DND-41 (cell line): ENCODE measurements around the gene MRPL17.

Experiments used
- CTCF ChIP-seq: IDR thresholded peaks from 2 replicates; pipeline ENCODE4 v1.5.1; 2012; ENCODE audit warnings: borderline replicate concordance, low read length, moderate library complexity, mild to moderate bottlenecking; ENCODE audit not compliant: poor library complexity, severe bottlenecking; ENCODE audit errors: extremely low read depth
- EZH2 ChIP-seq: IDR thresholded peaks from 3 replicates; pipeline ENCODE4 v1.6.1; 2012; ENCODE audit warnings: borderline replicate concordance, low read depth, mild to moderate bottlenecking, moderate library complexity, low read length, inconsistent platforms; ENCODE audit not compliant: severe bottlenecking

GRCh38 chr11:6671991-6672390, 11.1 kb downstream of the MRPL17 start:
- TF ChIP-seq CTCF = no peak
- TF ChIP-seq EZH2 = no peak
